Brain microvascular endothelial cell (primary cell): ENCODE results near the gene EPB41.
"Not testable (repeated sequence)": the region's sequence is repeated elsewhere in the genome, so short reads cannot be mapped to it uniquely, and the experiment has no call there.

Source experiments
- DNase-seq: peaks from one replicate; pipeline ENCODE4 v3.0.0-alpha.2; 2020
- H3K27ac ChIP-seq: fragments of 250-450 bp; sonication (Bioruptor Pico); 2 replicates; pipeline ENCODE4 v1.5.1; 2020; ENCODE audit warnings: mild to moderate bottlenecking, moderate library complexity
- H3K27me3 ChIP-seq: fragments of 250-450 bp; sonication (Bioruptor Pico); replicated peaks from 2 replicates; pipeline ENCODE4 v1.5.1; 2020; ENCODE audit warnings: mild to moderate bottlenecking
- H3K36me3 ChIP-seq: fragments of 250-450 bp; sonication (Bioruptor Pico); replicated peaks from 2 replicates; pipeline ENCODE4 v1.5.1; 2020; ENCODE audit warnings: mild to moderate bottlenecking
- H3K4me3 ChIP-seq: 2 replicates; pipeline ENCODE4 v1.5.1; 2011; ENCODE audit warnings: low read depth, mild to moderate bottlenecking, control low read depth, low read length, moderate library complexity
- CTCF ChIP-seq: IDR thresholded peaks from 2 replicates; pipeline ENCODE4 v1.5.1; 2011; ENCODE audit warnings: low read depth, mild to moderate bottlenecking, moderate library complexity, low read length, control low read depth, inconsistent platforms; ENCODE audit errors: missing control alignments
- in situ Hi-C: cut with HindIII; loops from 2 replicates; pipeline ENCODE4 v1.10.0; 2017; ENCODE audit warnings: low sequenced_read_pairs, low pct_ligation_motif_present

The EPB41 gene

DNA sequence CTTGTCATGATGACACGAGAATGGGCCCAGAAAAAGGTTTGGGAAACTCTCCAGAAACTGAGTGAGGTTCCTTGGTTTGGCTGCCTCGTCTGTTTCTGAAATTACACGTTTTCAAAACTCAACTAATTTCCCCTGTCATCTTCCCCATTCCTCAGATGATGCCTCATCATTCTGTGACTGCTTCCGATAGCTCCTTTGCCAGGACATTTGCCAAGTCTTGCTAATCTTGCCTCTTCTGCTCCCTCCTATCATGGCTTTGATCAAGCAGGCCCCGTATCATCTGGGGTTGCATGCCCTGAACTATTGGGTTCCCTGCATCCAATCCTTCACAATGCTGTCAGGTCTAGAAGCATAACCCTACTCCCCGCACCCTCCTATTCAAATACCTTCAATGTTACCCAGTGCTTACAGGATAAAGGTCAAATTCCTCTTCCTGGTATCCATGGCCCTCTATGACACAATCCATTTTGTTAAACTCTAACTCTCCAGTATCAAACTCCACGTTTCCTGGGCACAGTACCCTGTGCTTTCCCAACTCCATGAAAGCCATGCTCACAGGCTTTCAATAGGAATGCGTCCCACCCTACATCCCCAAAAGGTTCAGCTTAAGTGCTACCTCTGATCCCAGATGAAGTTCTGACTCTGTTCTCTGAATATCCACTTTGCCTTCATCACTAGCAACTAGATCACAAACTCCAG lies 231.5 kb downstream of the EPB41 start:
- no peak for TF ChIP-seq CTCF
- Histone ChIP-seq H3K27me3 (no peaks in the 10 kb centered on the region), H3K36me3 (peaks cover 44% of the 10 kb centered on the region), H3K4me3 (no peak overlapping the region), H3K27ac (peak overlapping the region; percentile 75)
- peak; percentile 73 for DNase-seq
- in situ Hi-C loops: no loop called here

DNA sequence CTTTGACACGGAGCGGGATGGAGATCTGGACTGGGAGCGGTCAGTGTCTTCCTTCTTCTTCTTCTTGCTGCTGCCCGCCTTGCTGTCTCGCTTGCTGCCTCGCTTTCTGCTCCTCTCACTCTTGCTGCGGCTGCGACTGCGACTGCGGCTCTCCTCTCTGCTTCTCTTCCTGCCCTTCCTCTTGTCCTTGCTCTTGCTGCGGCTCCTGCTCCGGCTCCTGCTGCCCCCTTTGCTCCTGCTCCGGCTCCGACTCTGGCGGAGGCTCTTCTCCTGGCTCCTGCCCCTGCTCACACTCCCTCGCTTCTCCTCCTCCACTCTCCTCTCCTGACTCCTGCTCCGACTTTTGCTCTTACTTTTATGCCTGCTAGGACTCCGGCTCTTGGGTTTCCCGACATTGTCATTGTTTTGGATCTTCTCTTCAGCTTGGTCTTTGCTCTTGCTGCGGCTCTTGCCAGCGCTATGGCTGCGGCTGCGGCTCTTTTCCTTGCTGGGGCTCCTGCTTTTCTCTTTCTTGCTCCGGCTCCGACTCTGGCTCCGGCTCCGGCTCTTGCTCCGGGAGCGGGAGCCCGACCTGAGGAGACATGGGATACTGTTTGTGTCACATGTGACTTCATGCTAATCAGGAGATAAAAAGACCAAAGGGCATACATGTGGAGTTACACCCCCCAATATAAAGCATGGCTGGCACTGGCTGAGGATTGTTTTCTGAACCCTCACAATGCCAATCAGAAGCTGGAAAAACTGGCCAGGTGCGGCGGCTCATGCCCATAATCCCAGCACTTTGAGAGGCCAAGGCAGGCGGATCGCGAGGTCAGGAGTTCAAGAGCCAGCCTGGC lies 234.5 kb downstream of the EPB41 start:
- Histone ChIP-seq H3K27ac (no peak overlapping the region), H3K4me3 (no peak overlapping the region), H3K27me3 (no peaks in the 10 kb centered on the region), H3K36me3 (peaks cover 66% of the 10 kb centered on the region)
- no peak for TF ChIP-seq CTCF
- in situ Hi-C loops: no loop called here
- no peak for DNase-seq

DNA sequence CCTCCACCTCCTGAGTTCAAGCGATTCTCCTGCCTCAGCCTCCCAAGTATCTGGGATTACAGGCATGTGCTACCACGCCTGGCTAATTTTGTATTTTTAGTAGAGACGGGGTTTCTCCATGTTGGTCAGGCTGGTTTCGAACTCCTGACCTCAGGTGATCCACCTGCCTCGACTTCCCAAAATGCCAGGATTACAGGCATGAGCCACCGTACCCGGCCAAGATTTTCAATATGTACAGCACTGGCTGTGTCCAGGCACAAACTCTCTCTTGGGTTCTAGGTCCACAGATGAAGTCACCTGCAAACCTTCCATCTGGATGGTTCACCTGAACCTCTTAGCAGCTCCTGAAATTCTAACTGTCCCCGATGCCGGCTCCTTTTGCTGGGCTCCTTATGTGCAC lies 236.0 kb downstream of the EPB41 start:
- H3K4me3 ChIP-seq, H3K27me3 ChIP-seq, H3K27ac ChIP-seq, DNase-seq, in situ Hi-C loops: not testable (repeated sequence)
- H3K36me3 ChIP-seq: peaks cover 77% of the 10 kb centered on the region

DNA sequence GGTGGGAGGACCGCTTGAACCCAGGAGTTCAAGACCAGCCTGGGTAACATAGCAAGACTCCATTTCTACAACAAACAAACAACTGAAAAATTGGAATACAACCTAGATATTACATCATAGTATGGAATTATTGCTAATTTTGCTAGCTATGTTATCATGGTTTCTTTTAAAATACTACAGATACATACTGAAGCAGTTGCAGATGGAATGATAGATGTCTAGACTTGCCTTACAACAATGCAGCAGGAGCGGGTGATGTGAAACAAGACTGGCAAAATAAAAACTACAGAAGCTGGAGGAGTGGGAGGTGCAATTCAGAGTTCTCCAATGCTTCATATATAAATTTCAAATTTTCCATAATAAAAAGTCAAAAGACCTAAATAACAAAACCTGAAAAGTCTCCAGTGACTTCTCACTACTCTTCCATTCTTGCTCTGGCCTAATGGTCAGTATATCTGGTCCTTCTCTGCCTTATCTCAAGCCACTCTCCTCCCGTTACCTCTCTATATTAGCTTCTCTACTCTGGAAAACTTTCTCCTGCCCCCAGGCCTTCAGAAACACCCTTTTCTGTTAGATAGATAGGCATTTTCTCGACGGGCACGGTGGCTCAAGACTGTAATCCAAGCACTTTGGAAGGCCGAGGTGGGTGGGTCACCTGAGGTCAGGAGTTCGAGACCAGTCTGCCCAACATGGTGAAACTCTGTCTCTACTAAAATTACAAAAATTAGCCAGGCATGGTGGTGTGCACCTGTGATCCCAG lies 237.9 kb downstream of the EPB41 start:
- Histone ChIP-seq H3K27ac (no peak overlapping the region), H3K4me3 (no peak overlapping the region), H3K36me3 (peaks cover 76% of the 10 kb centered on the region), H3K27me3 (no peaks in the 10 kb centered on the region)
- DNase-seq: no peak
- no peak for TF ChIP-seq CTCF
- in situ Hi-C loops: no loop called here

- peak overlapping the region; percentile 44 for H3K27ac ChIP-seq
- H3K27me3 ChIP-seq: no peaks in the 10 kb centered on the region
- in situ Hi-C loops: no loop called here
- TF ChIP-seq CTCF: no peak
- H3K4me3 ChIP-seq: no peak overlapping the region
- peaks cover 57% of the 10 kb centered on the region for H3K36me3 ChIP-seq
- peak; percentile 79 for DNase-seq
These were observed 242.3 kb downstream of the EPB41 start for GRCh38 chr1:29156543-29157268.
